Endothelial cell (in vitro differentiated cells): ENCODE data around the gene RTP3. TPM values are rescaled to one million over a fixed set of nuclear protein-coding genes. Genes with fewer than 3 reads are reported as not detected.

ENCODE experiments used
- DNase-seq: peaks from one replicate; pipeline ENCODE4 v3.0.0; 2021; ENCODE audit warnings: low spot score
- H3K27ac Mint-ChIP-seq: one replicate; pipeline ENCODE4 v1.8.0; 2021; ENCODE audit warnings: mixed read lengths, inconsistent platforms; ENCODE audit not compliant: unreplicated experiment
- H3K27me3 Mint-ChIP-seq: one replicate; pipeline ENCODE4 v1.8.0; 2021; ENCODE audit warnings: mild to moderate bottlenecking, moderate library complexity, mixed read lengths, inconsistent platforms; ENCODE audit not compliant: unreplicated experiment
- H3K36me3 Mint-ChIP-seq: one replicate; pipeline ENCODE4 v1.8.0; 2021; ENCODE audit warnings: mild to moderate bottlenecking, low read depth, mixed read lengths, inconsistent platforms; ENCODE audit not compliant: unreplicated experiment
- H3K4me1 Mint-ChIP-seq: one replicate; pipeline ENCODE4 v1.8.0; 2021; ENCODE audit warnings: mild to moderate bottlenecking, mixed read lengths, inconsistent platforms; ENCODE audit not compliant: unreplicated experiment
- H3K4me3 Mint-ChIP-seq: one replicate; pipeline ENCODE4 v1.8.0; 2021; ENCODE audit warnings: mild to moderate bottlenecking, mixed read lengths, inconsistent platforms; ENCODE audit not compliant: unreplicated experiment
- H3K9me3 Mint-ChIP-seq: one replicate; pipeline ENCODE4 v1.8.0; 2021; ENCODE audit warnings: mixed read lengths, inconsistent platforms; ENCODE audit not compliant: unreplicated experiment
- CTCF ChIP-seq: fragments of 200-600 bp; sonication (generic); IDR thresholded peaks from one replicate; pipeline ENCODE4 v1.5.0; 2021; ENCODE audit warnings: antibody characterized with exemption; ENCODE audit not compliant: unreplicated experiment
- long read RNA-seq: library from polyadenylated mRNA; unstranded; transcript quantifications from one replicate; pipeline ENCODE4 v2.0.0, GENCODE V29; 2020; ENCODE audit not compliant: unreplicated experiment
- total RNA-seq: library from RNA; stranded (reverse); fragmentation: NEBNext Ultra II Directional; extraction: Animal tissue kit (Norgen Biotek cat#: 25700); gene quantifications from one replicate; pipeline ENCODE4 v1.2.1, GENCODE V29; 2021; ENCODE audit not compliant: unreplicated experiment

Gene RTP3
- not detected for total RNA-seq
- long read RNA-seq, partial matches to known transcripts: 0 of 1 reads
- long read RNA-seq, other reads (novel, unspliced or antisense): 0 of 1 reads

GRCh38 chr3:46497556-46498265, at the start of gene RTP3:
Gene RTP3, plus strand, starts transcription at chr3:46497976. Its CDS starts 87 bp downstream, at chr3:46498063.
- H3K27ac Mint-ChIP-seq: no peak within 1 kb of the TSS
- H3K4me1 Mint-ChIP-seq: peaks cover 27% of the 10 kb centered on the region
- TF ChIP-seq CTCF: no peak
- no peaks in the 10 kb centered on the region for H3K9me3 Mint-ChIP-seq
- H3K36me3 Mint-ChIP-seq: no peaks in the 10 kb centered on the region
- no peak within 1 kb of the TSS for H3K4me3 Mint-ChIP-seq
- DNase-seq: no peak
- peaks cover under 1% of the 10 kb centered on the region for H3K27me3 Mint-ChIP-seq

GRCh38 chr3:46448721-46449120, 49.1 kb upstream of the RTP3 start:
- Mint-ChIP-seq H3K4me1 (no peaks in the 10 kb centered on the region), H3K36me3 (no peaks in the 10 kb centered on the region), H3K4me3 (no peak overlapping the region), H3K27me3 (no peaks in the 10 kb centered on the region), H3K9me3 (no peaks in the 10 kb centered on the region), H3K27ac (no peak overlapping the region)
- no peak for TF ChIP-seq CTCF
- DNase-seq: no peak

- Mint-ChIP-seq H3K27me3 (peaks cover 4% of the 10 kb centered on the region), H3K27ac (no peak overlapping the region), H3K9me3 (no peaks in the 10 kb centered on the region), H3K36me3 (no peaks in the 10 kb centered on the region), H3K4me1 (no peaks in the 10 kb centered on the region), H3K4me3 (no peak overlapping the region)
- TF ChIP-seq CTCF: peak; percentile 73
- DNase-seq: peak; percentile 38
Measured at GRCh38 chr3:46449755-46450552, 47.8 kb upstream of the RTP3 start.

GRCh38 chr3:46453526-46454208, 44.1 kb upstream of the RTP3 start:
- no peak for TF ChIP-seq CTCF
- Mint-ChIP-seq H3K4me3 (no peak overlapping the region), H3K4me1 (no peaks in the 10 kb centered on the region), H3K36me3 (no peaks in the 10 kb centered on the region), H3K9me3 (no peaks in the 10 kb centered on the region), H3K27me3 (peaks cover 6% of the 10 kb centered on the region), H3K27ac (no peak overlapping the region)
- DNase-seq: no peak
